ENCODE results near the gene SLC2A4RG. TPM values are rescaled to one million over a fixed set of nuclear protein-coding genes. Genes with fewer than 3 reads are reported as not detected.

SLC2A4RG gene
- total RNA-seq, 4 donors from 2014 or later: 26.3 to 50.2 (median 47.7) TPM

- Histone ChIP-seq H3K27me3 (no peaks in the 10 kb centered on the region), H3K9me3 (no peaks in the 10 kb centered on the region), H3K4me1 (peaks cover 5 to 8% (median 7%) of the 10 kb centered on the region in 4 donors), H3K27ac (no peak overlapping the region), H3K4me3 (no peak overlapping the region), H3K36me3 (no peaks in the 10 kb centered on the region)
- no peak for DNase-seq
- in situ Hi-C loops (cut with MboI; ENCODE audit: low pct_ligation_motif_present in 1 of 4, low pct_unique_long_range_greater_than_20kb in 1 of 4, low sequenced_read_pairs in 3 of 4) (no loop called here), intact Hi-C loops (cut with DNase I; ENCODE audit: low total_unique reads) (no loop called here)
- 74% methylated on average over 20 of the region's 26 CpGs; no CpG with 5 or more reads in 1 of the 2 donors for WGBS, 2 donors (ENCODE audit: low coverage in 1 of 2)
- TF ChIP-seq EP300 (IDR thresholded peaks at IDR 0.05; ENCODE audit: low read depth): no peak
- no peak for TF ChIP-seq POLR2AphosphoS5 (IDR thresholded peaks at IDR 0.05)
- TF ChIP-seq POLR2A (IDR thresholded peaks at IDR 0.05): no peak
- TF ChIP-seq, protein P1, sequence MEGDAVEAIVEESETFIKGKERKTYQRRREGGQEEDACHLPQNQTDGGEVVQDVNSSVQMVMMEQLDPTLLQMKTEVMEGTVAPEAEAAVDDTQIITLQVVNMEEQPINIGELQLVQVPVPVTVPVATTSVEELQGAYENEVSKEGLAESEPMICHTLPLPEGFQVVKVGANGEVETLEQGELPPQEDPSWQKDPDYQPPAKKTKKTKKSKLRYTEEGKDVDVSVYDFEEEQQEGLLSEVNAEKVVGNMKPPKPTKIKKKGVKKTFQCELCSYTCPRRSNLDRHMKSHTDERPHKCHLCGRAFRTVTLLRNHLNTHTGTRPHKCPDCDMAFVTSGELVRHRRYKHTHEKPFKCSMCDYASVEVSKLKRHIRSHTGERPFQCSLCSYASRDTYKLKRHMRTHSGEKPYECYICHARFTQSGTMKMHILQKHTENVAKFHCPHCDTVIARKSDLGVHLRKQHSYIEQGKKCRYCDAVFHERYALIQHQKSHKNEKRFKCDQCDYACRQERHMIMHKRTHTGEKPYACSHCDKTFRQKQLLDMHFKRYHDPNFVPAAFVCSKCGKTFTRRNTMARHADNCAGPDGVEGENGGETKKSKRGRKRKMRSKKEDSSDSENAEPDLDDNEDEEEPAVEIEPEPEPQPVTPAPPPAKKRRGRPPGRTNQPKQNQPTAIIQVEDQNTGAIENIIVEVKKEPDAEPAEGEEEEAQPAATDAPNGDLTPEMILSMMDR (IDR thresholded peaks at IDR 0.05): no peak
These were observed 6.6 kb downstream of the SLC2A4RG start for GRCh38 chr20:63745961-63746731.

DNA sequence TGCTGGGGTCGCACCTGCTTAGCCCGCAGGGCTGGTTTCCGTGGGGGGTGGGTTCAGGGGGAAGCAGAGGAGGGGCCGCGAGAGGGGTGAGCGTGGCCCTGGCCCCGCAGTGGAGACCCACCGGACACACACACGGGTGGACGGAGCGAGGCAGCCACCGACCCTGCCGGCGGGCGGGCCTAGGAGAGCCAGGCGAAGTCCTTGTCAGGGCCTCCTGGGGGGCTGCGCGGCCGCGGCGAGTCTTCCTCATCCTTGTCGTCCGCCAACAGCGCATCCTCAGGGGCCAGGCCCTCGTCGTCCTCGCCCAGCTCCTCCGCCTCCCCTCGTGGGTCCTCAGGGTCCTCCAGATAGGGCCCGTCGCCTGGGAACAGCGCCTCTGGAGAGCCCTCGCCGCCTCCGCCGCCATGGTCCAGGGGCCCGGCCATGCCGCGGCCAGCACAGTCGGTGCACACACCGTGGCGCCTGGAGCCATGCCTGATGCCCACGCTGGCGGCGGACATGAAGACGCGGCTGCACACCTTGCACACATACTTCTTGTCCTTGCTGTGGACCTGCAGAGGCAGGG, 7.3 kb downstream of the SLC2A4RG start:
- 96% methylated on average over 45 of the region's 47 CpGs; no CpG with 5 or more reads in 1 of the 2 donors for WGBS, 2 donors (ENCODE audit: low coverage in 1 of 2)
- no peaks in the 10 kb centered on the region for H3K36me3 ChIP-seq

DNA sequence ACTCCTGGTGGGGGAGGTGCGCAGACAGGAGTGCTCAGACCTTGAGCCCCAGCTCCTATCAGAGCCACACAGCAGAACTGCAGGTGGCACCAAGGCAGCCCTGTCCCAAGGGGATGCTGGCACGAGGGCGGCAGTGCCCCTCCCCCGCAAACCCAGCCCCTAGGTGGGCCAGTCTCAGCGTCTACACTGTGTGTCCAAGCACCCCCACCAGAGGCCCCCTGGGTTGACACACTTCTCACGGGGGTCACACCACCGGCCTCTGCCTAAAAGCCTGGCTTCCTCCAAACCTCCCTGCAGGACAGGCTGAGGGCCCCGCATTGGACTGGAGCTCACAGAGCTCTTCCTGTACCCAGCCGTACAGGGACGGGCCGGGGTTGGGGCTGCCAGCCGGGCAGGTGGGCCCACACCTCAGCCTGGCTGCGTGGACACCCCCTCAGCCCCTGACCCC, 8.1 kb downstream of the SLC2A4RG start:
- Histone ChIP-seq H3K27ac (no peak overlapping the region), H3K36me3 (no peaks in the 10 kb centered on the region), H3K4me1 (no peaks in the 10 kb centered on the region), H3K9me3 (no peaks in the 10 kb centered on the region), H3K27me3 (no peaks in the 10 kb centered on the region), H3K4me3 (no peak overlapping the region)
- in situ Hi-C loops (cut with MboI; ENCODE audit: low pct_ligation_motif_present in 1 of 4, low pct_unique_long_range_greater_than_20kb in 1 of 4, low sequenced_read_pairs in 3 of 4): no loop called here
- 71% methylated on average over 8 of the region's 13 CpGs; no CpG with 5 or more reads in 1 of the 2 donors for WGBS, 2 donors (ENCODE audit: low coverage in 1 of 2)
- DNase-seq: no peak
- intact Hi-C loops (cut with DNase I; ENCODE audit: low total_unique reads): no loop called here
- no peak for TF ChIP-seq POLR2A (IDR thresholded peaks at IDR 0.05)
- TF ChIP-seq POLR2AphosphoS5 (IDR thresholded peaks at IDR 0.05): no peak
- no peak for TF ChIP-seq EP300 (IDR thresholded peaks at IDR 0.05; ENCODE audit: low read depth)
- TF ChIP-seq, protein P1 (IDR thresholded peaks at IDR 0.05): no peak

More for the DNA sequence above, 7.3 kb downstream of the SLC2A4RG start:
- in situ Hi-C loops (cut with MboI; ENCODE audit: low pct_ligation_motif_present in 1 of 4, low pct_unique_long_range_greater_than_20kb in 1 of 4, low sequenced_read_pairs in 3 of 4) (no loop called here), intact Hi-C loops (cut with DNase I; ENCODE audit: low total_unique reads) (no loop called here)
- H3K27ac ChIP-seq: no peak overlapping the region
- TF ChIP-seq EP300 (IDR thresholded peaks at IDR 0.05; ENCODE audit: low read depth) (no peak), POLR2A (IDR thresholded peaks at IDR 0.05) (no peak), POLR2AphosphoS5 (IDR thresholded peaks at IDR 0.05) (no peak)
- TF ChIP-seq, protein P1 (IDR thresholded peaks at IDR 0.05): no peak
- peaks cover 0 to 1% (median under 1%) of the 10 kb centered on the region in 4 donors for H3K4me1 ChIP-seq
- H3K27me3 ChIP-seq: no peaks in the 10 kb centered on the region
- no peaks in the 10 kb centered on the region for H3K9me3 ChIP-seq
- no peak for DNase-seq
- H3K4me3 ChIP-seq: no peak overlapping the region

DNA sequence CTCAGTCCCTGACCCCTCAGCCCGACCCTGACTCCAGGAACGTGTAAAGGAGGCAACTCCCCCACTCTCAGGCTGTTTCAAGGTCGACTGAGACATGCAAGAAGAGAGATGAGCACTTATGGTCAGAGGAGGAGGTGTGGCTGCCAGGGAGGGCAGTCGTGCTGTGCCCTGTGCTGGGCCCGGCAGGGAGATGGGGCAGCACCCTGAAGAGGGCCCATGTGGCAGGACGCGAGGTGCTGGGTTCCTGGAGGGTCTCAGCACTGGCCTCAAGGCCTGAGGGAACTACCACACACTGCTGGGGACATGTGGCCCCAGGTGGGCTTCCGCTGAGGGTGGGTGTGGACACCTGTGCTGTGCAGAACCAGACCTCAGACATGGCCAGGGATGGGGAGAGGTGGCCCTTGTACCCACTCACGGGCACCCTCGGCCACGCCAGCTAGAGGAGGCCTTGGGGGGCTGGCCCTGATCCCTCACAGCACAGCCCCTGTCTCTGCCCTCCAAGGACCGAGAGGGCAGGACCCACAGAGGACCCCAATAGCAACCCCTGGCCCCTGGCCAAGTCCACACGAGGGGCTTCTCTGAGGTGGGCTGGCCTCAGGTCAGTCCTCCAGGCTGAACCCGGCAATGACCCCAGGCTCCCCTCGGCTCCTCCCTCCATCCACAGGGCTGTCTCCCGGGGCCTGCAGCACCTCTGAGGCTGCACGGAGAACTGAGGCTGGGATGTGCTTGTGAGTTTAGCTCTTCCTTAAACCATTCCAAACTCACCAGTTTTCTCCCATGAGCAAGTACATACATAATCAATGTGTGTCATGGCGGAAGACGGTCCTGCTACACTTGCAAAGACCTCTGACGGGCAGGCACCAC, 8.7 kb downstream of the SLC2A4RG start:
- Histone ChIP-seq H3K4me1 (no peaks in the 10 kb centered on the region), H3K4me3 (no peak overlapping the region), H3K9me3 (no peaks in the 10 kb centered on the region), H3K27ac (no peak overlapping the region), H3K36me3 (no peaks in the 10 kb centered on the region), H3K27me3 (no peaks in the 10 kb centered on the region)
- DNase-seq: no peak
- 77% methylated on average over 14 of the region's 20 CpGs; no CpG with 5 or more reads in 1 of the 2 donors for WGBS, 2 donors (ENCODE audit: low coverage in 1 of 2)
- intact Hi-C loops (cut with DNase I; ENCODE audit: low total_unique reads): no loop called here
- TF ChIP-seq EP300 (IDR thresholded peaks at IDR 0.05; ENCODE audit: low read depth) (no peak), POLR2AphosphoS5 (IDR thresholded peaks at IDR 0.05) (no peak), POLR2A (IDR thresholded peaks at IDR 0.05) (no peak)
- TF ChIP-seq, protein P1 (IDR thresholded peaks at IDR 0.05): no peak
- in situ Hi-C loops (cut with MboI; ENCODE audit: low pct_ligation_motif_present in 1 of 4, low pct_unique_long_range_greater_than_20kb in 1 of 4, low sequenced_read_pairs in 3 of 4): no loop called here
